CMK (cell line): ENCODE data around the gene RUSC2.
"Not testable (repeated sequence)": the region's sequence is repeated elsewhere in the genome, so short reads cannot be mapped to it uniquely, and the experiment has no call there.

Experiments used
- DNase-seq: peaks from one replicate; pipeline ENCODE4 v3.0.0-alpha.2; 2010; ENCODE audit warnings: low read depth

RUSC2 gene

GRCh38 chr9:35489313-35490154 lies at the start of gene RUSC2:
TSS of gene RUSC2 (plus strand) at chr9:35490111. CDS start at chr9:35546522, 56,411 bp downstream.
- DNase-seq: no peak

GRCh38 chr9:35446012-35446411 lies 43.9 kb upstream of the RUSC2 start:
- no peak for DNase-seq

DNA sequence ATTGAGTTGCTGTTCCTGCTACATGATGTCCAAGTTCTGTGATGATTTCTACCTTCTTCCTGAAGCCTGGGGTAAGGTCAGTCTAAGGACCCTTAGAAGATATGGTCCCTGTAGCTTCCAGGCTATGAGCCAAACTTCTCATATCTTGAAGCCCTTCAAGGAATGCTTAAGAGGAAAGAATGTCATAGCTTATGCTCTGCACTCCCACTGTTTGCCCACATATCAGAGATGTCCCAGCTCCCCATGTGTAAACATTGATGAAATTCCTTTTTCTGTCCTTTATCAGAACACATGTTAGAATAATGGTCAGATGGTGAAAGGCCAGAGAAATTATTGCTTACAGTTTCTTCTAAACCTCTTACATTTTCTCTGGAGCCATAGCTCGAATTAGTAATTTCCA lies 41.4 kb upstream of the RUSC2 start:
- DNase-seq: no peak

- DNase-seq: no peak
These were observed 37.4 kb upstream of the RUSC2 start for GRCh38 chr9:35452481-35452880.

GRCh38 chr9:35453786-35454185 lies 36.1 kb upstream of the RUSC2 start:
- no peak for DNase-seq

- DNase-seq: no peak
These were observed 25.5 kb upstream of the RUSC2 start for GRCh38 chr9:35464141-35465025.

- DNase-seq: no peak
These were observed 19.6 kb upstream of the RUSC2 start for GRCh38 chr9:35470340-35470739.

- no peak for DNase-seq
These were observed 19.0 kb upstream of the RUSC2 start for GRCh38 chr9:35470894-35471293.

GRCh38 chr9:35476596-35476995 lies 13.3 kb upstream of the RUSC2 start:
- no peak for DNase-seq

GRCh38 chr9:35477211-35477855 lies 12.6 kb upstream of the RUSC2 start:
- DNase-seq: peak; percentile 25

DNA sequence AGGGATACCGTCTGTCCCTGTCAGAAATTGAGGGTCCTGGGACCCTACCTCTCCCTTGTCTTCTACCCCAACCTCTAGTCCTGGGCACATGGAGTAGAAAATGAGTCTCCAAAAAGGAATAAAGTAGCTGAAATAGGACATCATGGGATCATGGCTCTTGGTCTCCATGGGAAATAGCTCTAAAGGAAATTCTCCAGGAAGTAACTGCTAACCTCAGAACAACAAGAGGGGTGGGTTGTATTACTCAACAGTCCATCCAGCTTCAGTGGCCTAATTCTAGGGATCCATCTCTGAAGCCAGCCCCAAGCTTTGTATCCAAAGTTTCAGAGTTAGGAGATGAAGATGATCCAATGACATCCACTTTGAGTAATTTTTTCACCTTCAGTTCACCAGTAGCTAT lies 11.0 kb upstream of the RUSC2 start:
- no peak for DNase-seq

DNA sequence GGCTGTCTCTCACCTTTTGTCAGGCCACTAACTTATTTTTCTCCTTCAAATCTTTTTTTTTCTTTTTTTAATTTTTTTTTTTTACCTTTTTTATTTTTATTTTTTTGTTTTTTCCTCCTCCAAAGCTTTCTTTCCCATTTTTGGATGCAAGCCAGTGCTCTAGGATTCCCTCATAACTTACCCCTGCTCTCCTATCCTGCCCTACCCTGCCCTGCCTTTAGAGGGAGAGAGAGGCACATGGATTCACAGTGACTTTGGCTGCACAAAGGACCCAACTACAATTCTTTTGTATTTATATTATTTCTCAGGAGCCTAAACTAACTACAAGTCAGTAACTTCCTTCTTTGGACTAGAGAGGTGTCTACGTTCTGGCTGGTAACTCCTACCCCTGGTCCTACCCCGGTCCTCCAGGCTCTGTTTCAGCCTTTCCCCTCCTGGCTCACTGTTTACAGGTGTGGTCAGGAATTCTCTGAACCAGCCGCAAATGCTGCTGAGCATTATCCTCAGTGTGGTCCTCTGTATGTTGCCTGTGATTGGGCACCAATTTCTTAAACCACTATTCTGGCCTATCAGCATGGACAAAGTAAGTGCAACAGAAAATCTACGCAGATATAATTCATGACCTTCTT lies 8.4 kb upstream of the RUSC2 start:
- no peak for DNase-seq

DNA sequence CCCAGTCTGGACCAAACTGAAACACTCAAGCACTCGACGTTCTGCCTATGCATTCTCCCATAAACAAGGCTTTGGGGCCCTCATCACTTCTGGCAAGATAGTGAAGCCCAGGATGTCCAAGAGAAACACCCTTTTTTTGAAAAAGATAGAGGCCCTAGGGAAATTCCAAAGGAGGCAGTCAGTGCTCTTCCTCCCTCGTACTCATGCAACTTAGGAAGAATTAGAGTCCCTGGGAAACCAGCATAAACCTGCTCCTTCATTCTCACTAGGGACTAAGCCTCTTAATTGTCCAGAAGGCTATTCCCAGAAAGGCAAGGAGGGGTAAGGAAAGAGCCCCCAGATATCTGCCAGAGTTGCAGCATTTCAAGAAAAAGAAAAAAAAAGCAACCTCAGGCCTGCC lies 7.8 kb upstream of the RUSC2 start:
- no peak for DNase-seq

- DNase-seq: no peak
These were observed 5.5 kb upstream of the RUSC2 start for GRCh38 chr9:35484406-35484805.

- no peak for DNase-seq
These were observed 2.8 kb upstream of the RUSC2 start for GRCh38 chr9:35487081-35487480.

DNA sequence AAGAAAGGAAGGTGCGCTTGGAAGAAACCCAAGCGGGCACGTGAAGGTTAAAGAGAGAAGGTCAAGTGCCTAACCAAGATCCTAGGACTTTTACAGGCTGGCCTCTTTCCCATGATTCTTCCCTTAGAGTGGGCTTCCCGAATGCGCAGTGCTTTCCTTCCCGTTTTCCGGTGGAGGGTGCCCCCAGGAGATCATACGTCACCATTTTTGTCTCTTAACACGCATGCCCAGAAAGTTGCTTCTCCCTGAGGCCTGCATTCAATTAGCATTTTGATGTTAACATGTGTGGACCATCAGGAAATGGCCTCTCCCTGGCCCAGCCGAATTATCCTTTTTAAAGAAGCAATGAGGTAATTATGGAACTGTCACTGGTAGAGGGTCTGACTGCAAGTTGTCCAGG lies 1.9 kb upstream of the RUSC2 start:
- DNase-seq: no peak

DNA sequence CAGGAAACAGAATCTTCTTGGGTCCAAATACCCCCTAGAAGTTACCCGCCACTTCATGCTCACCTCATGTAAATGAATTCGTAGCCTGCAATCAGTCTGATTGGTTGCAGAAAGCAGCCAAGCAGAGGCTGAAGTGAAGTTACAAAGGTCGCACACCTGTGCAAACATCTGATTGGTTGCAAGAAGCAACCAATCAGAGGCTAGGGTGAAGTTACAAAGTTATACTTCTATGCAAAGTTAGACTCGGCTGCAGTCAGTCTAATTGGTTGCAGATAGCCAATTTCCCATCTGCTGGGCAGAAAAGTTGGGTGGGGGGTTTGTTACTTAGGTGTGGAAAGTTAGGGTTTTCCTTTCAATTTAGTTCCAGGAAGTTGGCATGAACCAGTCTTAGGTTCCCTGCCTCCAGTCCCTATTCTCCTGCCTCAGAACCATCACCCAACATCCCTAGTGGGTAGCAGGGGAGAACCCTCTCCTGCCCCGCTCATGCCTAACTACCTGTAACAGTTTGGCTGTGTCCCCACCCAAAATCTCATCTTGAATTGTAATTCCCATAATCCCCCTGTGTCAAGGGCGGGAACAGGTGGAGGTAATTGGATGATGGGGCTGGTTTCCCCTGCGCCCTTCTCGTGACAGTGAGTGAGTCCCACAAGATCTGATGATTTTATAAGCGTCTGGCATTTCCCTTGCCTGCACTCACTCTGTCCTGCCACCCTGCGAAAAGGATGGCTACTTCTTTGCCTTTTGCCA lies 1.2 kb upstream of the RUSC2 start:
- DNase-seq: no peak

GRCh38 chr9:35490155-35490909 lies 421 bp downstream of the RUSC2 start:
- no peak for DNase-seq

DNA sequence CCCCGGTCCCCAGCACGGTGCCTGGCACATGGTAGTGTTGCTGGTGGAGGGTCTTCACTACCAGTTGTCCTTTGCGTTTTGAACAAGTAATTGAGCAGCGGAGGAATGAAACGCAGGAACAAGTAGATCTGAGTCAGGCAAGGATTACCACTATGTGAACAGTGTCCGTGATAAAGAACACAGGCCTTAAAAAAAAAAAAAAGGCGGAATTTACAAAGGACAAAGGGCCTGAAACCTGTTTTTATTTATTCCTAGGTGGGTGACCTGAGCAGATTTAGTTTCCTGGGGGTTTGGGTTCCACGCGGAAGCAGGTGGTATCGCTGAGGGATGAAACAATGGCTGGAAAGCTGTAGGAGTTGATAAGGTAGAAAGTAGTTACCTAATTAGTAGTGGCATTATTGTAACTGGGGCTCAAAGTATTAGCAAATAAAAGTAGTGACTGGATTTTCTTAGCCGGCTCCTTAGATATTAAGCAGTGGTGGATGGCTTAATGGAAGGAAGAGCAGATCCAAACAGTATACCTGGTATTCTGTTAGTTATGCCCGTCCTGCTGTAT lies 1.1 kb downstream of the RUSC2 start:
- DNase-seq: no peak

GRCh38 chr9:35493119-35493518 lies 3.2 kb downstream of the RUSC2 start:
- DNase-seq: not testable (repeated sequence)
